GM12892 (cell line): ENCODE results near the gene DYNC1LI2.

Experiments used
- DNase-seq: peaks from one replicate; pipeline ENCODE4 v3.0.0; 2011; ENCODE audit not compliant: insufficient read length
- FAIRE-seq: peaks from 2 replicates; lab custom pipeline; 2011; peaks lifted over from hg19 to GRCh38; lab: Jason Lieb, UNC
- POLR2A ChIP-seq: IDR thresholded peaks from 2 replicates; pipeline ENCODE4 v1.6.1; 2011; ENCODE audit warnings: low read depth, low read length, control low read depth
- POLR2AphosphoS5 ChIP-seq: IDR thresholded peaks from 2 replicates; pipeline ENCODE4 v1.6.1; 2011; ENCODE audit warnings: low read depth, low read length, control low read depth
- TAF1 ChIP-seq: IDR thresholded peaks from 2 replicates; pipeline ENCODE4 v1.6.1; 2011; ENCODE audit warnings: low read depth, mild to moderate bottlenecking, control low read depth, low read length, borderline replicate concordance

The DYNC1LI2 gene

GRCh38 chr16:66731101-66731500 is 20.3 kb downstream of the DYNC1LI2 start:
- TF ChIP-seq TAF1 (no peak), POLR2A (peak; percentile 46; the same call in 1 of the 2 replicates), POLR2AphosphoS5 (no peak)
- no peak for FAIRE-seq
- no peak for DNase-seq

GRCh38 chr16:66728804-66729203 is 22.6 kb downstream of the DYNC1LI2 start:
- no peak for FAIRE-seq
- TF ChIP-seq POLR2AphosphoS5 = no peak
- TF ChIP-seq TAF1 = no peak
- no peak for TF ChIP-seq POLR2A
- no peak for DNase-seq

- FAIRE-seq = peak; percentile 21
- TF ChIP-seq TAF1 = no peak
- no peak for TF ChIP-seq POLR2AphosphoS5
- TF ChIP-seq POLR2A = no peak
- DNase-seq = no peak
Measured at GRCh38 chr16:66728117-66728787, 23.2 kb downstream of the DYNC1LI2 start.

- DNase-seq (no peak), FAIRE-seq (no peak)
- TF ChIP-seq TAF1 (no peak), POLR2A (no peak), POLR2AphosphoS5 (no peak)
Measured at GRCh38 chr16:66720766-66721165, 30.6 kb downstream of the DYNC1LI2 start.

- no peak for TF ChIP-seq TAF1
- TF ChIP-seq POLR2AphosphoS5 = no peak
- no peak for TF ChIP-seq POLR2A
- FAIRE-seq (no peak), DNase-seq (no peak)
Measured at GRCh38 chr16:66719246-66719645, 32.2 kb downstream of the DYNC1LI2 start.

- TF ChIP-seq POLR2A (no peak), TAF1 (no peak), POLR2AphosphoS5 (no peak)
- DNase-seq = no peak
- FAIRE-seq = no peak
Measured at GRCh38 chr16:66717776-66718175, 33.6 kb downstream of the DYNC1LI2 start.

- DNase-seq = no peak
- peak; percentile 21; the same call in 1 of the 2 replicates for TF ChIP-seq POLR2AphosphoS5
- TF ChIP-seq TAF1 = no peak
- peak; percentile 68 for FAIRE-seq
Measured at GRCh38 chr16:66717112-66717675, 34.2 kb downstream of the DYNC1LI2 start.

- FAIRE-seq (no peak), DNase-seq (no peak)
- no peak for TF ChIP-seq POLR2A
- TF ChIP-seq TAF1 = no peak
- TF ChIP-seq POLR2AphosphoS5 = no peak
Measured at GRCh38 chr16:66714654-66715307, 36.6 kb downstream of the DYNC1LI2 start.

- TF ChIP-seq POLR2A (no peak), POLR2AphosphoS5 (no peak), TAF1 (no peak)
- DNase-seq = no peak
- no peak for FAIRE-seq
Measured at GRCh38 chr16:66714062-66714461, 37.3 kb downstream of the DYNC1LI2 start.

- FAIRE-seq (no peak), DNase-seq (no peak)
- TF ChIP-seq POLR2A = no peak
- TF ChIP-seq TAF1 = no peak
- TF ChIP-seq POLR2AphosphoS5 = no peak
Measured at GRCh38 chr16:66713076-66713475, 38.3 kb downstream of the DYNC1LI2 start.

- FAIRE-seq = no peak
- DNase-seq = no peak
- no peak for TF ChIP-seq POLR2A
- no peak for TF ChIP-seq TAF1
- TF ChIP-seq POLR2AphosphoS5 = no peak
Measured at GRCh38 chr16:66712512-66712911, 38.9 kb downstream of the DYNC1LI2 start.
